Aorta (tissue), 5 donors: ENCODE measurements around the gene RNF169. TPM values are rescaled to one million over a fixed set of nuclear protein-coding genes. Genes with fewer than 3 reads are reported as not detected.
"Not testable (repeated sequence)": the region's sequence is repeated elsewhere in the genome, so short reads cannot be mapped to it uniquely, and the experiment has no call there.

Experiments
- ATAC-seq: fragments of 200-7000 bp; cut with Tn5 transposase; one replicate; pipeline ENCODE4 v1.9.1; 2022; ENCODE audit warnings: moderate library complexity; ENCODE audit not compliant: low FRiP score
- DNase-seq, 2 donors: peaks; one replicate each; pipeline ENCODE4 v3.0.0-alpha.2; 2020
- H3K27ac ChIP-seq, 2 donors: one replicate each; pipeline ENCODE4 v1.5.1; 2013; ENCODE audit warnings: low read length in 2 of 2, mild to moderate bottlenecking in 2 of 2, moderate library complexity in 2 of 2, control low read depth in 1 of 2, inconsistent platforms in 1 of 2, low read depth in 1 of 2
- H3K27me3 ChIP-seq, 2 donors: one replicate each; pipeline ENCODE4 v1.6.1; 2013; ENCODE audit warnings: control low read depth in 1 of 2, low read length in 1 of 2, mild to moderate bottlenecking in 1 of 2, moderate library complexity in 1 of 2; ENCODE audit not compliant: insufficient read depth in 2 of 2, control insufficient read depth in 1 of 2
- H3K36me3 ChIP-seq, 2 donors: one replicate each; pipeline ENCODE4 v1.6.1; 2013; ENCODE audit warnings: control low read depth in 1 of 2, low read length in 1 of 2, mild to moderate bottlenecking in 1 of 2; ENCODE audit not compliant: insufficient read depth in 2 of 2, control insufficient read depth in 1 of 2
- H3K4me1 ChIP-seq, 2 donors: one replicate each; pipeline ENCODE4 v1.6.1; 2013; ENCODE audit warnings: low read length in 2 of 2, control low read depth in 1 of 2, mild to moderate bottlenecking in 1 of 2, moderate library complexity in 1 of 2; ENCODE audit not compliant: insufficient read depth in 2 of 2, control insufficient read depth in 1 of 2
- H3K4me3 ChIP-seq, 2 donors: one replicate each; pipeline ENCODE4 v1.5.1; 2013; ENCODE audit warnings: low read length in 2 of 2, control low read depth in 1 of 2, mild to moderate bottlenecking in 1 of 2
- H3K9me3 ChIP-seq: one replicate; pipeline ENCODE4 v1.6.1; 2013; ENCODE audit warnings: mild to moderate bottlenecking, low read length; ENCODE audit not compliant: control insufficient read depth
- WGBS, 2 donors: extraction: QIAGEN DNeasy Blood & Tissue Kit; methylation state at CpG; one replicate each; pipeline ENCODE4 v1.1.7; 2013; 5-methylcytosine and 5-hydroxymethylcytosine counted together
- intact Hi-C, 2 donors: fragments of 100-400 bp; cut with DNase I; formaldehyde crosslinking; loops; one replicate each; pipeline versions ENCODE4 v1.14.2 to v1.15.0; 2022
- polyA plus RNA-seq, 2 donors: library from polyadenylated mRNA; stranded (reverse); fragments of 200-250 nt; gene quantifications; one replicate each; pipeline ENCODE4 v1.2.3, GENCODE V29; 2013
- total RNA-seq, 2 donors: library from RNA; stranded (reverse); fragmentation: NEBNext Ultra II Directional; extraction: Animal tissue kit (Norgen Biotek cat#: 25700); gene quantifications; one replicate each; pipeline ENCODE4 v1.2.1, GENCODE V29; 2021
- donor health status: healthy with polysubstance abuse.
- donor health status: Bipolar disorder and iron deficiency.
- donor health status: DM: no; HTN: no; CAD: no.
- donor health status: DM: no; HTN: no; CAD: no.
- donor health status: DM: yes; HTN: yes; CAD: no.

Gene RNF169
- total and polyA plus RNA-seq, 4 donors, result 2.6 to 23.6 (median 13.1) TPM

DNA sequence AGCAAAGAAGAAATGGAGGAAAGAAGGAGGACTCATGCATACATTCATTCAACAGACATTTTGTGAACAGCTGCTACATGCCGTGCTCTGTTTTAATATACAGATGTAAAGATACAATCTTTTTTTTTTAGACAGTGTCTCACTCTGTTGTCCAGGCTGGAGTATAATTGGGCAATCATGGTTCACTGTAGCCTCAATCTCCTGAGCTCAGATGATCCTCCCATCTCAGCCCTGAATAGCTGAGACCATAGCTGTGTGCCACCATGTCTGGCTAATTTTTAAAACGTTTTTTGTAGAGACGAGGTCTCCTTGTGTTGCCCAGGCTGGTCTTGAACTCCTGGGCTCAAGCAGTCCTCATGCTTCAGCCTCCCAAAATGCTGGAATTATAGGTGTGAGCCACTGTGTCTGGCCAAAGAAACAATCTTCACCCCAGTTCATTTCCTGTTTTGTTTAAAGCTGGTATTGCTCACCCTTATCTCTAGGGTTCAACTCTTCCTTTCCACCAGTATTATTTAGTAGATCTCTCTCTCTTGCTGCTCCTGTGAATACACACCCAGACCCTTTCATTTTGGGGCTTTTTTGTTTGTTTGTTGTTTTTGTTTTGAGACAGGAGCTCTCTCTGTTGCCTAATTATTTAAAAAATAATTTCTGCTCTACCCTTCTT is 69.8 kb downstream of the RNF169 start:
- DNase-seq (no peak), ATAC-seq (no peak)
- intact Hi-C loops, result no loop called here
- 81 to 85% methylated on average over 3 of the region's 3 CpGs for WGBS, 2 donors
- H3K27me3 ChIP-seq, result no peaks in the 10 kb centered on the region
- H3K27ac ChIP-seq, result no peak overlapping the region
- H3K4me3 ChIP-seq, result no peak overlapping the region
- no peaks in the 10 kb centered on the region for H3K9me3 ChIP-seq
- peaks cover 0 to 1% of the 10 kb centered on the region in 2 donors for H3K36me3 ChIP-seq
- H3K4me1 ChIP-seq, result peaks cover 3 to 13% of the 10 kb centered on the region in 2 donors

DNA sequence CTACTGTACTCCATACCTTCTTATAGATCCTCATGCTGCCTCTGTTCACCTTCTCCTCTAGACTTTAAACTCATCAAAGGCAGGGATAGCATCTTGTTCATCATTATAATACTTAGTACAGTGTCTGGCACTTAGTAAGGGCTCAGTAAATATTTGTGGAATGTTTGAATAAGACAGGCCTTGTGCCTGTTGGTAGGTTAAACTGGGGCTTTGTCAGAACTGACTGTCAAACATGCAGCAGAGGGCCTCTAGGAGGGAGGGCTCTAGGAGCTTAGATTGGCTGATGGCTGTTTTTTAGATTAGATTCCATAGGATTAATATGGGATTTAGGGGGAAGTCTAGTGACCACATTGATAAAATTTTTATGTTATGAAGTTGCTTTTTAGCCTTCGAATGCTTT is 70.8 kb downstream of the RNF169 start:
- intact Hi-C loops, result no loop called here
- H3K9me3 ChIP-seq, result no peaks in the 10 kb centered on the region
- no peak for ATAC-seq
- no peak overlapping the region for H3K4me3 ChIP-seq
- WGBS, 2 donors, result 6 to 41% methylated on average over 1 of the region's 1 CpG
- no peak for DNase-seq
- H3K36me3 ChIP-seq, result peaks cover 0 to 1% of the 10 kb centered on the region in 2 donors
- peaks cover 3 to 13% of the 10 kb centered on the region in 2 donors for H3K4me1 ChIP-seq
- H3K27me3 ChIP-seq, result no peaks in the 10 kb centered on the region
- H3K27ac ChIP-seq, result no peak overlapping the region

DNA sequence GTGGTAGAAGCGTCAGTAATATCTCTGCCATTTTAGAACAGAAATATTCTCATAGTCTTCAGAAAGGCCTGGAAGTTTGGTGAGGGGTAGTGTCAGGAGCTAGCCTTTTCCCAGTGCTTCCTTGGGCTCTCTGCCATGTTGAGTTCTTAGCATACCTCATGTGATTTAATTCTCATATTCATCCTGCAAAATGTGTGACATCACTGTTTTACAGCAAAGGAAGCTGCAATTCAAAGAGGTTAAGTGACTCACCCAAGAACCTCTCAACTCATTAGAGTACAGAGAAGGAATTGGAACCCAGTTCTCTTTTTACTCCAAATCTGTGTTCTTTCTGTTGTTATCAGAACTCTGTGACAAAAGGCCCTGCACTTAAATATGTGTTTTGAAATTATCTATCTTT is 72.1 kb downstream of the RNF169 start:
- DNase-seq, result no peak
- H3K9me3 ChIP-seq, result no peaks in the 10 kb centered on the region
- H3K4me3 ChIP-seq, result no peak overlapping the region
- no peak for ATAC-seq
- H3K27ac ChIP-seq, result no peak overlapping the region
- no peaks in the 10 kb centered on the region for H3K27me3 ChIP-seq
- H3K4me1 ChIP-seq, result peaks cover 3 to 13% of the 10 kb centered on the region in 2 donors
- H3K36me3 ChIP-seq, result peaks cover 0 to 1% of the 10 kb centered on the region in 2 donors
- intact Hi-C loops, result no loop called here
- WGBS, 2 donors, result 96 to 97% methylated on average over 1 of the region's 1 CpG

DNA sequence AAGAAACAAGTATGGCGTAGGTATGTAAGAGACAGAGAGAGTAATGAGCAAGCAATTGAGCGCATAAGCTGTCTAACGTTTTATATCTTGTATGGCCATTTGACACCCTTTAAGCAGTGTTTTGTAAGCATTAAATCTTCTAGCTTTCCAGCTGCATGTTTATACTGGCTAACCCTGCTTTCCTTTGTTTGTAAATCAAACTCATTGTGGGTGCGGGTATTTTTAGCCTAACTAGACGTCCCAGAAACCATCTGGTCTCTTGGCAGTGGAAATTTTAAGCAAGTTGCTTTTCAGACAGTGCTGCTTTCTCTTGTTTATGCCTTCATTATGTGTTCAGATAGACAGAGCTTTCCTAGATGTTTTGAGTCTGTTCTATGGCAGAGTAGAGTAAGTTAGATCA is 73.5 kb downstream of the RNF169 start:
- ATAC-seq, result peak; percentile 75
- H3K9me3 ChIP-seq, result no peaks in the 10 kb centered on the region
- intact Hi-C loops, result no loop called here
- H3K27ac ChIP-seq, result peak overlapping the region; percentile 43 to 84
- H3K27me3 ChIP-seq, result no peaks in the 10 kb centered on the region
- H3K4me1 ChIP-seq, result peaks cover 3 to 13% of the 10 kb centered on the region in 2 donors
- WGBS, 2 donors, result 3 to 7% methylated on average over 5 of the region's 5 CpGs
- no peak overlapping the region for H3K4me3 ChIP-seq
- H3K36me3 ChIP-seq, result peaks cover 0 to 1% of the 10 kb centered on the region in 2 donors
- no peak for DNase-seq

DNA sequence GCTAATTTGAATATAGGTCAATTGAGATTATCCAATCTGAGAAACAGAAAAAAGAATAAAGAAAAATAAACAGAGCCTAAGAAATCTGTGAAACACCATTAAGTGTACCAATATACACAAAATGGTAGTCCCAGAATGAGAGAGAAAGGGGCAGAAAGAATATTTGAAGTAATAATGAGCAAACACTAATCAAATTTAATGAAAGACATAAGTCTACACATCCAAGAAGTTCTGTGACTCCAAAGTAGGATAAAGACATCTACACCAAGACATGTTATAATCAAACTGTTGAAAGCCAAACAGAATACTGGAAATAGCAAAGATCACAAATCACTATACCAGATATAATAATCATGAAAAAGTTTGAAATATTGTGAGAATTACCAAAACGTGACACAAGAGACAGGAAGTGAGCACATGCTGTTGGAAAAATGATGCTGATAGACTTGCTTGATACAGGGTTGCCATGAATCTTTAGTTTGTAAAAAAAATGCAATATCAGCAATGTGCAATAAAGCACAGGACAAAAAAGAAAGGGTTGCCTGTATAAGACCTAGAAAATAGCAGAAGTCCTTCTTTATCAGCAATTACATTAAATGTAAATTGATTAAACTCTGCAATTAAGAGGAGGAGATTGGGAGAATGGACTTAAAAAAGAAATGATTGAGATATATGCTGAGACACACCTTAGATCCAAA is 75.8 kb downstream of the RNF169 start:
- H3K27me3 ChIP-seq, result no peaks in the 10 kb centered on the region
- H3K4me1 ChIP-seq, result peaks cover 3 to 13% of the 10 kb centered on the region in 2 donors
- H3K9me3 ChIP-seq, result no peaks in the 10 kb centered on the region
- no peak overlapping the region for H3K27ac ChIP-seq
- 67 to 83% methylated on average over 1 of the region's 1 CpG for WGBS, 2 donors
- no peak for ATAC-seq
- intact Hi-C loops, result no loop called here
- no peak overlapping the region for H3K4me3 ChIP-seq
- DNase-seq, result no peak
- H3K36me3 ChIP-seq, result no peaks in the 10 kb centered on the region

DNA sequence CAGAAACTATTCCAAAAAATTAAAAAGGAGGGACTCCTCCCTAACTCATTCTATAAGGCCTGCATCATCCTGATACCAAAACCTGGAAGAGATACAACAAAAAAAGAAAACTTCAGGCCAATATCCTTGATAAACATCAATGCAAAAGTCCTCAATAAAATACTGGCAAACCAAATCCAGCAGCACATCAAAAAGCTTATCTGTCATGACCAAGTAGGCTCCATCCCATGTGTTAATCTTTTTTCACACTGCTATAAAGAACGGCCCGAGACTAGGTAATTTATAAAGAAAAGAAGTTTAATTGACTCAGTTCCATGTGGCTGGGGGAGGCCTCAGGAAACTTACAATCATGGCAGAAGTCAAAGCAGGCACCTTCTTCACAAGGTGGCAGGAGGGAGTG is 76.9 kb downstream of the RNF169 start:
- not testable (repeated sequence) for H3K27me3 ChIP-seq
- WGBS, 2 donors, result 45 to 96% methylated on average over 2 of the region's 2 CpGs

DNA sequence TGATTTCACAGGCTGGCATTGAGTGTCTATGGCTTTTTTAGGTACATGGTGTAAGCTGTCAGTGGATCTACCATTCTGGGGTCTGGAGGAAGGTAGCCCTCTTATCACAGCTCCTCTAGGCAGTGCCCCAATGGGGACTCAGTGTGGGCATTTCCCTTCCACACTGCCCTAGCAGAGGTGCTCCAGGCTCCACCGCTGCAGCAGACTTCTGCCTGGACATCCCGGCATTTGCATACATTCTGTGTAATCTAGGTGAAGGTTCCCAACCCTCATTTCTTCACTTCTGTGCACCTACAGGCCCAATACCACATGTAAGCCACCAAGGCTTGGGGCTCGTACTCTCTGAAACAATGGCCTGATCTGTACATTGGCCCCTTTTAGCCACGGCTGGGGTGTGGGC is 78.3 kb downstream of the RNF169 start:
- H3K9me3 ChIP-seq, result no peaks in the 10 kb centered on the region
- no peak overlapping the region for H3K4me3 ChIP-seq
- WGBS, 2 donors, result 75 to 99% methylated on average over 4 of the region's 4 CpGs
- DNase-seq, result no peak
- H3K27me3 ChIP-seq, result no peaks in the 10 kb centered on the region
- no peak overlapping the region for H3K27ac ChIP-seq
- H3K36me3 ChIP-seq, result no peaks in the 10 kb centered on the region
- peaks cover 1 to 6% of the 10 kb centered on the region in 2 donors for H3K4me1 ChIP-seq
- intact Hi-C loops, result no loop called here
- no peak for ATAC-seq

More for the DNA sequence above, 76.9 kb downstream of the RNF169 start:
- H3K4me1 ChIP-seq, ATAC-seq, H3K36me3 ChIP-seq, H3K9me3 ChIP-seq, intact Hi-C loops, H3K27ac ChIP-seq, DNase-seq, H3K4me3 ChIP-seq: not testable (repeated sequence)

DNA sequence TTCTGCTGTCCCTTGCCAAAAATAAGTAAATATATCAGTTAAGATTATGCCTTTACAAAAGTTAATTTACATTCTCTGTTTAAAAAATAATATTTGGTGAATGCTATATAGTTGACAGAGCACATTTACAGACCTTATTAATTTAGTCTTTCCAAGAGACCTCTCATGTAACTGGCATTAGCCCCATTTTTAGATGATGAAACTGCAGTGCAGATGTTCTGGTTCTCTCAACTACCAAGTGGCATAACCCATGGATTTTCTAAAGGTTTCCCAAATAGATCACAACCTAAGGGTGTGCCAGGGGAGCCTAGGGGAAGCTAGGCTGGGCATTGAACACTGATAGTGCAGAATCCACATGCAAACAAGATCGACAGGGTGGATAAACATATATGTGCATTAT is 88.5 kb downstream of the RNF169 start:
- Histone ChIP-seq H3K36me3 (peaks cover 0 to 3% of the 10 kb centered on the region in 2 donors), H3K27me3 (no peaks in the 10 kb centered on the region)

DNA sequence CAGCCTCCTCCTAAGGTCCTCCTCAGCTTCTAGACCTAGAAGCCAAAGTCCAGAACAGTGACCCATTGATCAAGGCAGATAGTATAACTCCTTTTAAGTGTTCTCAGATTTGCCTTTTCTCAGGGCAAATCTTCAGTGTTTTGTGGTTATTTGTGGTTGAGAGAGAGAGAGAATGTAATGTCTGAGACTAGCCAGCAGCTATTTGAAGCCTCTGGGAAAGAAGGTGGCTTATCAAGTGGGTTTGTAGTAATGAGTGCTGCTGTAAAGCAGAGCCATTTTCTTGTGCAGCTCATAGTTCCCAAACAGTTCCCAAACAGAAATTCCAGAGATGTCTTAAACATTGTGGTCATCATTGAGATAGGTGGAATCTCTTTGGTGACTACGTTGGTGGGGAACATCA is 89.5 kb downstream of the RNF169 start:
- intact Hi-C loops, result no loop called here
- H3K4me3 ChIP-seq, result no peak overlapping the region
- ATAC-seq (no peak), DNase-seq (no peak)
- no peaks in the 10 kb centered on the region for H3K9me3 ChIP-seq
- peaks cover 3 to 8% of the 10 kb centered on the region in 2 donors for H3K36me3 ChIP-seq
- no peak overlapping the region for H3K27ac ChIP-seq
- H3K4me1 ChIP-seq, result no peaks in the 10 kb centered on the region
- no peaks in the 10 kb centered on the region for H3K27me3 ChIP-seq
- 97 to 100% methylated on average over 1 of the region's 1 CpG for WGBS, 2 donors

More for the DNA sequence above, 88.5 kb downstream of the RNF169 start:
- WGBS, 2 donors, result 96 to 100% methylated on average over 1 of the region's 1 CpG
- Histone ChIP-seq H3K27ac (no peak overlapping the region), H3K9me3 (no peaks in the 10 kb centered on the region), H3K4me3 (no peak overlapping the region), H3K4me1 (no peaks in the 10 kb centered on the region)
- ATAC-seq (no peak), DNase-seq (no peak)
- intact Hi-C loops, result no loop called here
